Measurements from ENCODE around the gene MSANTD7.

Gene MSANTD7

GRCh38 chr10:14838582-14839304 is 637 bp downstream of the MSANTD7 start:
- H2AFZ ChIP-seq (ENCODE audit: low read length) = no peak overlapping the region
- peaks cover 38% of the 10 kb centered on the region for H3K36me3 ChIP-seq (ENCODE audit: insufficient read depth, low read length)
- H3K9me2 ChIP-seq (ENCODE audit: low read depth, low read length) = no peaks in the 10 kb centered on the region

GRCh38 chr10:14839305-14839695 is 1.2 kb downstream of the MSANTD7 start:
- peak overlapping the region; percentile 89 for H3K4me3 ChIP-seq (ENCODE audit: low read depth, low read length, poor library complexity, severe bottlenecking)

More at GRCh38 chr10:14838582-14839304, 637 bp downstream of the MSANTD7 start:
- no peak for TF ChIP-seq CTCF (IDR thresholded peaks at IDR 0.05; ENCODE audit: low read length)
- no peak for TF ChIP-seq EZH2 (IDR thresholded peaks at IDR 0.05; ENCODE audit: borderline replicate concordance, low read length)
- Histone ChIP-seq H3K4me1 (ENCODE audit: insufficient read depth, low read length, severe bottlenecking) (peaks cover 20% of the 10 kb centered on the region), H3K4me2 (ENCODE audit: low read length) (peak overlapping the region; percentile 90), H3K9ac (ENCODE audit: low read length) (peak overlapping the region; percentile 93), H3K27ac (ENCODE audit: low read depth, low read length, poor library complexity, severe bottlenecking) (peak overlapping the region; percentile 43), H3K9me3 (ENCODE audit: low read length) (no peaks in the 10 kb centered on the region), H3F3A (ENCODE audit: insufficient read depth, low read length) (no peaks in the 10 kb centered on the region), H3K79me2 (ENCODE audit: insufficient read depth, low read length) (peaks cover 25% of the 10 kb centered on the region), H3K4me3 (ENCODE audit: low read depth, low read length, poor library complexity, severe bottlenecking) (peak overlapping the region; percentile 89), H3K27me3 (ENCODE audit: insufficient read depth, low read length) (no peaks in the 10 kb centered on the region), H4K20me1 (ENCODE audit: insufficient read depth, low read length) (no peaks in the 10 kb centered on the region)

DNA sequence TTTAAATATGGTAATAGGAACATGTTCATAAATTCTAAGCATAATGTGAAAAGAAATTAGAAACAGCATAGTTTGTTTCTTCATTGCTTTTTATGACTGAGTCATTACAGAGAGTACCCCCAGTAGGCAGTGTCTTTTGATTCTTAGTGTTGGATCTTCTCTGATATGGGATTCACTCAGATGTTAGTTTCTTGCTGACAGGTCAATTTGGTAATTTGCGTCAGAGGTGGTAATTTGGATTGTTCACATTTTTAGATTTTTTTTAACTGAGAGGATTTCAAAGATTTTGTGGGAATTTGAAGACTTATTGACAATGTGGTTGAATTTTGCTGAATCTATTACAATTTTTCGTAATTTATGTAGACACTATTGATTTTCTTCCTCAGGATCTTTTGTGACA is 2.1 kb downstream of the MSANTD7 start:
- no peak overlapping the region for H3K27ac ChIP-seq (ENCODE audit: low read depth, low read length, poor library complexity, severe bottlenecking)
- H3K4me3 ChIP-seq (ENCODE audit: low read depth, low read length, poor library complexity, severe bottlenecking) = no peak overlapping the region
- TF ChIP-seq EZH2 (IDR thresholded peaks at IDR 0.05; ENCODE audit: borderline replicate concordance, low read length) = no peak
- no peak for TF ChIP-seq CTCF (IDR thresholded peaks at IDR 0.05; ENCODE audit: low read length)
- no peak overlapping the region for H2AFZ ChIP-seq (ENCODE audit: low read length)
- no peak overlapping the region for H3K9ac ChIP-seq (ENCODE audit: low read length)
- H3K27me3 ChIP-seq (ENCODE audit: insufficient read depth, low read length) = no peaks in the 10 kb centered on the region
- no peaks in the 10 kb centered on the region for H3K9me3 ChIP-seq (ENCODE audit: low read length)
- H3K4me2 ChIP-seq (ENCODE audit: low read length) = no peak overlapping the region
- H3K4me1 ChIP-seq (ENCODE audit: insufficient read depth, low read length, severe bottlenecking) = peaks cover 20% of the 10 kb centered on the region
- no peaks in the 10 kb centered on the region for H3K9me2 ChIP-seq (ENCODE audit: low read depth, low read length)
- no peaks in the 10 kb centered on the region for H4K20me1 ChIP-seq (ENCODE audit: insufficient read depth, low read length)
- H3F3A ChIP-seq (ENCODE audit: insufficient read depth, low read length) = no peaks in the 10 kb centered on the region
- peaks cover 53% of the 10 kb centered on the region for H3K36me3 ChIP-seq (ENCODE audit: insufficient read depth, low read length)
- H3K79me2 ChIP-seq (ENCODE audit: insufficient read depth, low read length) = peaks cover 25% of the 10 kb centered on the region

More at GRCh38 chr10:14839305-14839695, 1.2 kb downstream of the MSANTD7 start:
- no peak overlapping the region for H3K27ac ChIP-seq (ENCODE audit: low read depth, low read length, poor library complexity, severe bottlenecking)
- no peaks in the 10 kb centered on the region for H4K20me1 ChIP-seq (ENCODE audit: insufficient read depth, low read length)
- no peaks in the 10 kb centered on the region for H3K9me3 ChIP-seq (ENCODE audit: low read length)
- H3K4me1 ChIP-seq (ENCODE audit: insufficient read depth, low read length, severe bottlenecking) = peaks cover 20% of the 10 kb centered on the region
- no peak overlapping the region for H2AFZ ChIP-seq (ENCODE audit: low read length)
- peaks cover 25% of the 10 kb centered on the region for H3K79me2 ChIP-seq (ENCODE audit: insufficient read depth, low read length)
- H3F3A ChIP-seq (ENCODE audit: insufficient read depth, low read length) = no peaks in the 10 kb centered on the region
- H3K27me3 ChIP-seq (ENCODE audit: insufficient read depth, low read length) = no peaks in the 10 kb centered on the region
- peak overlapping the region; percentile 93 for H3K9ac ChIP-seq (ENCODE audit: low read length)
- H3K4me2 ChIP-seq (ENCODE audit: low read length) = peak overlapping the region; percentile 90
- TF ChIP-seq CTCF (IDR thresholded peaks at IDR 0.05; ENCODE audit: low read length) (no peak), EZH2 (IDR thresholded peaks at IDR 0.05; ENCODE audit: borderline replicate concordance, low read length) (no peak)
- H3K9me2 ChIP-seq (ENCODE audit: low read depth, low read length) = no peaks in the 10 kb centered on the region
- H3K36me3 ChIP-seq (ENCODE audit: insufficient read depth, low read length) = peaks cover 44% of the 10 kb centered on the region
